Erythroblast (primary cell): ENCODE results near the gene GNB1L.

Experiments
- GATA1 ChIP-seq: IDR thresholded peaks from 2 replicates; pipeline ENCODE4 v1.6.1; 2011; ENCODE audit warnings: low read depth, mild to moderate bottlenecking, control low read depth, low read length, moderate library complexity
- POLR2A ChIP-seq: IDR thresholded peaks from 2 replicates; pipeline ENCODE4 v1.6.1; 2011; ENCODE audit warnings: mild to moderate bottlenecking, low read length

DNA sequence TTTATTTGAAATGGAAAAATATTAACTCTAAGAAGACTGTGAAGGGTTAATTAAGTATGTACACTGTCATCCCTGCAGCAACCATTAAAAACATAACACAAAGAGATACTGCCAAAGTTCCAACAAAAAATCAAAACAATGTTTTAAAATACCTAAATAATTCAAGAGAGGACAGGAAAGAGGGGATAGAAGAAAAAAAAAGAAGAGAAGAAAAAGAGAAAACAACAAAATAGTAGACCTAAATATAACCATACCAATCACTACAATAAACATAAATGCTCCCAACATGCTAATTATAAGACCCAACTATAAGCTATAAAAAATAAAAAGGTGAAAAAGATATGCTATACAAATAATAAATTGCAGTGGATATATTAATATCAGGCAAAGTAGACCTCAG lies 20.1 kb downstream of the GNB1L start:
- no peak for TF ChIP-seq POLR2A
- no peak for TF ChIP-seq GATA1
